Measurements from ENCODE around the gene IPO4.

The IPO4 gene

DNA sequence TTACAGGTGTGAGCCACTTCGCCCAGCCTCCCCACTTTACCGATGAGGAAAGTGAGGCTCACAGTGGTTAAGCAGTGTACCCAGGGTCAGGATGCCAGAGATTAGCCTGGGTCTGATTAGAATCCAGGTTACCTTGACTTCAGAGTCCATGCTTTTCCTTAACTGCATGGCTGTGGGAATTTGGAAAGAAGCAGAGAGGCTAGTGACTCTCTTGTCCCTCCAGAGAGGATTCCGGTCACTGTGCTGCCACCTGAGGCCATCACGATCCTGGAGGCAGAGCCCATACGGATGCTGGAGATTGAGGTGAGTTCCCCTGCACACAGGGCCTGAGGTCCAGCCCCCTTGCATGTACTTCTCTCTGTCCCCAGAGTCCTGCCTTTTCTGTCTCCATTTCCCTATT is 12.0 kb downstream of the IPO4 start:
- TF ChIP-seq POLR2AphosphoS5 (IDR thresholded peaks at IDR 0.05; ENCODE audit: low read depth) (no peak), GABPA (IDR thresholded peaks at IDR 0.05; ENCODE audit: low read depth) (no peak), SPI1 (IDR thresholded peaks at IDR 0.05; ENCODE audit: borderline replicate concordance, low read depth) (no peak)
- TF ChIP-seq, protein P1, sequence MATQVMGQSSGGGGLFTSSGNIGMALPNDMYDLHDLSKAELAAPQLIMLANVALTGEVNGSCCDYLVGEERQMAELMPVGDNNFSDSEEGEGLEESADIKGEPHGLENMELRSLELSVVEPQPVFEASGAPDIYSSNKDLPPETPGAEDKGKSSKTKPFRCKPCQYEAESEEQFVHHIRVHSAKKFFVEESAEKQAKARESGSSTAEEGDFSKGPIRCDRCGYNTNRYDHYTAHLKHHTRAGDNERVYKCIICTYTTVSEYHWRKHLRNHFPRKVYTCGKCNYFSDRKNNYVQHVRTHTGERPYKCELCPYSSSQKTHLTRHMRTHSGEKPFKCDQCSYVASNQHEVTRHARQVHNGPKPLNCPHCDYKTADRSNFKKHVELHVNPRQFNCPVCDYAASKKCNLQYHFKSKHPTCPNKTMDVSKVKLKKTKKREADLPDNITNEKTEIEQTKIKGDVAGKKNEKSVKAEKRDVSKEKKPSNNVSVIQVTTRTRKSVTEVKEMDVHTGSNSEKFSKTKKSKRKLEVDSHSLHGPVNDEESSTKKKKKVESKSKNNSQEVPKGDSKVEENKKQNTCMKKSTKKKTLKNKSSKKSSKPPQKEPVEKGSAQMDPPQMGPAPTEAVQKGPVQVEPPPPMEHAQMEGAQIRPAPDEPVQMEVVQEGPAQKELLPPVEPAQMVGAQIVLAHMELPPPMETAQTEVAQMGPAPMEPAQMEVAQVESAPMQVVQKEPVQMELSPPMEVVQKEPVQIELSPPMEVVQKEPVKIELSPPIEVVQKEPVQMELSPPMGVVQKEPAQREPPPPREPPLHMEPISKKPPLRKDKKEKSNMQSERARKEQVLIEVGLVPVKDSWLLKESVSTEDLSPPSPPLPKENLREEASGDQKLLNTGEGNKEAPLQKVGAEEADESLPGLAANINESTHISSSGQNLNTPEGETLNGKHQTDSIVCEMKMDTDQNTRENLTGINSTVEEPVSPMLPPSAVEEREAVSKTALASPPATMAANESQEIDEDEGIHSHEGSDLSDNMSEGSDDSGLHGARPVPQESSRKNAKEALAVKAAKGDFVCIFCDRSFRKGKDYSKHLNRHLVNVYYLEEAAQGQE (IDR thresholded peaks at IDR 0.05; ENCODE audit: insufficient replicate concordance, low read depth), result no peak
- TF ChIP-seq, protein P2, sequence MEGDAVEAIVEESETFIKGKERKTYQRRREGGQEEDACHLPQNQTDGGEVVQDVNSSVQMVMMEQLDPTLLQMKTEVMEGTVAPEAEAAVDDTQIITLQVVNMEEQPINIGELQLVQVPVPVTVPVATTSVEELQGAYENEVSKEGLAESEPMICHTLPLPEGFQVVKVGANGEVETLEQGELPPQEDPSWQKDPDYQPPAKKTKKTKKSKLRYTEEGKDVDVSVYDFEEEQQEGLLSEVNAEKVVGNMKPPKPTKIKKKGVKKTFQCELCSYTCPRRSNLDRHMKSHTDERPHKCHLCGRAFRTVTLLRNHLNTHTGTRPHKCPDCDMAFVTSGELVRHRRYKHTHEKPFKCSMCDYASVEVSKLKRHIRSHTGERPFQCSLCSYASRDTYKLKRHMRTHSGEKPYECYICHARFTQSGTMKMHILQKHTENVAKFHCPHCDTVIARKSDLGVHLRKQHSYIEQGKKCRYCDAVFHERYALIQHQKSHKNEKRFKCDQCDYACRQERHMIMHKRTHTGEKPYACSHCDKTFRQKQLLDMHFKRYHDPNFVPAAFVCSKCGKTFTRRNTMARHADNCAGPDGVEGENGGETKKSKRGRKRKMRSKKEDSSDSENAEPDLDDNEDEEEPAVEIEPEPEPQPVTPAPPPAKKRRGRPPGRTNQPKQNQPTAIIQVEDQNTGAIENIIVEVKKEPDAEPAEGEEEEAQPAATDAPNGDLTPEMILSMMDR (IDR thresholded peaks at IDR 0.05; ENCODE audit: insufficient read depth, low read length), result no peak
- H3K4me3 ChIP-seq (replicated peaks; ENCODE audit: insufficient read depth, low read length), result no peak overlapping the region
- no peak overlapping the region for H3K27ac ChIP-seq (replicated peaks)
- H3K27me3 ChIP-seq (ENCODE audit: insufficient read depth, poor library complexity, severe bottlenecking), result no peaks in the 10 kb centered on the region
- DNase-seq (ENCODE audit: low read depth in 1 of 2, low spot score in 1 of 2), result no peak

DNA sequence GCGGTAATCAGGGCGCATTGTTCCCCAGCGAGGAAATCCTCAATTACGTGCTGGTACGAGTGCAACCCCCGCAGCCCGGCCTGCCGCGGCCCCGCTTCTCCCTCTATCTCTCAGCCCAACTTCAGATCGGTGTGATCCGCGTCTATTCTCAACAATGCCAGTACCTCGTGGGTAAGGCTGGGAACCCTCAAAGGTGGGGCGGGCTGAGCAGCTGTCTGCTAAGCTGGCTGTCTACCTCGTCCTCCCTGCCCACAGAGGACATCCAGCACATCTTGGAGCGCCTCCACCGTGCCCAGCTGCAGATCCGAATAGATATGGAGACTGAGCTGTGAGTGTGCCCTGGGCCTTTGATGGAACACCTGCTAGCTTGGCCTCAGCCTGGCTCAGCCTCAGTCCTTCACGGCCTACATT is 15.7 kb downstream of the IPO4 start:
- Histone ChIP-seq H3K4me3 (replicated peaks; ENCODE audit: insufficient read depth, low read length) (no peak overlapping the region), H3K27ac (replicated peaks) (no peak overlapping the region), H3K27me3 (ENCODE audit: insufficient read depth, poor library complexity, severe bottlenecking) (no peaks in the 10 kb centered on the region)
- no peak for TF ChIP-seq SPI1 (IDR thresholded peaks at IDR 0.05; ENCODE audit: borderline replicate concordance, low read depth)
- TF ChIP-seq POLR2AphosphoS5 (IDR thresholded peaks at IDR 0.05; ENCODE audit: low read depth), result no peak
- TF ChIP-seq, protein P2 (IDR thresholded peaks at IDR 0.05; ENCODE audit: insufficient read depth, low read length), result no peak
- TF ChIP-seq GABPA (IDR thresholded peaks at IDR 0.05; ENCODE audit: low read depth), result no peak
- TF ChIP-seq, protein P1 (IDR thresholded peaks at IDR 0.05; ENCODE audit: insufficient replicate concordance, low read depth), result no peak
- no peak for DNase-seq (ENCODE audit: low read depth in 1 of 2, low spot score in 1 of 2)

DNA sequence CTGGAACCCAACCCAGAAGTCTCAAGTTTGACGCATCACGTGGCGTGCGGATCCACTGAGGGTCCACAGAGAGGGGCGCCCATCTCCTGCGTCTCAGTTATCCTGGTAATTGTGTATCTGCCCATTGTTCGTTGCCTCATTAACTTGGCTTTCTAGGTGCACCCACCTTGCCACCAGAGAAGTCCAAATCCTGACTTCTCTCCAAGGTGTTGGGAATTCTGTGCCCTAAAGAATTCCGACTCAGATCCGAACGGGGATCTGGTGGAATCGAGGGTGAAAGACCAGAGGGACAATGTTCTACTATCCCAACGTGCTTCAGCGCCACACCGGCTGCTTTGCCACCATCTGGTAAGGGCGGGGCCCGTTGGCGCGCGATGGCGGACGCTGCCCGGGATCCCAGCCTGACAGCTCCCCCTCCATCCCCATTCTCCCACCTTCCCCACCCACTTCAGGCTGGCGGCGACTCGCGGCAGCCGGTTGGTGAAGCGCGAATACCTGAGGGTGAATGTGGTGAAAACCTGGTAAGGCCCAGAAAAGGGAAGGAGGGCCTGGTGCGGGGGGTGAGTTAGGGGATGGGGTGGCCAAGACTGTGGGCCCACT is 16.3 kb downstream of the IPO4 start:
- Histone ChIP-seq H3K27ac (replicated peaks) (no peak overlapping the region), H3K4me3 (replicated peaks; ENCODE audit: insufficient read depth, low read length) (no peak overlapping the region), H3K27me3 (ENCODE audit: insufficient read depth, poor library complexity, severe bottlenecking) (no peaks in the 10 kb centered on the region)
- TF ChIP-seq SPI1 (IDR thresholded peaks at IDR 0.05; ENCODE audit: borderline replicate concordance, low read depth) (no peak), POLR2AphosphoS5 (IDR thresholded peaks at IDR 0.05; ENCODE audit: low read depth) (no peak), GABPA (IDR thresholded peaks at IDR 0.05; ENCODE audit: low read depth) (no peak)
- TF ChIP-seq, protein P2 (IDR thresholded peaks at IDR 0.05; ENCODE audit: insufficient read depth, low read length), result no peak
- TF ChIP-seq, protein P1 (IDR thresholded peaks at IDR 0.05; ENCODE audit: insufficient replicate concordance, low read depth), result no peak
- no peak for DNase-seq (ENCODE audit: low read depth in 1 of 2, low spot score in 1 of 2)

All from HL-60 (cell line).